ENCODE measurements around the gene GLI1. TPM values are rescaled to one million over a fixed set of nuclear protein-coding genes. Genes with fewer than 3 reads are reported as not detected.
A peak's percentile ranks its signal among the peaks of the same experiment; 100 is the strongest.

GLI1 gene
- total and polyA plus RNA-seq, 7 donors: 0.60 to 3.9 (median 1.5) TPM; not detected in 2

DNA sequence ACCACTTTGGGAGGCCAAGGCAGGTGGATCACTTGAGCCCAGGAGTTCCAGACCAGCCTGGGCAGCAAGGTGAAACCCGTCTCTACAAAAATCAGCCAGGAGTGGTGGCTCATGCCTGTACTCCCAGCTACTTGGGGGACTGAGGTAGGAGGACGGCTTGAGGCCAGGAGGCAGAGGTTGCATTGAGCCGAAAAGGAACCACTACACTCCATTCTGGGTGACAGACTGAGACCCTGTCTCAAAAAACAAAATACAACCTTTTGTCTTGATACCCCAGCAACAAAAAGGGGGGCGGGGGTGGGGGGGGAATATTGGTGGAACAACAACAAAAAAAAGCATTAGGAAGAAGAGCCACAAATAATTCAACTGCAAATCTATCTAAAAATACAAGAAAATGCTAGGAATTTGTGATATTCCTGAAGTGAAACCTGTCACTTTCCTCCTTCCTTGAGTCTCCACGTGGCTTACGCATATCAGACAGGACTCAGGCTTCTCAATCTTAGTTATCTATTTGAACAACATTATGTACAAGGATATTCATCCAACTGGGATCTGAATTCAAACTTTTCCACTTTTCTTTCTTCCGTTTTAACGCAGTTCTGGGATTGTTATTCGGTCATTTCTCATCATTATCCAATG is 30.0 kb upstream of the GLI1 start:
- DNase-seq: no peak
- peaks cover 0 to 7% (median 0%) of the 10 kb centered on the region in 4 donors for H3K36me3 ChIP-seq
- intact Hi-C loops (cut with DNase I): loop anchor here (2.0 kb wide), 1 partner anchor 29 kb away; the partner anchor contains the start of gene GLI1

DNA sequence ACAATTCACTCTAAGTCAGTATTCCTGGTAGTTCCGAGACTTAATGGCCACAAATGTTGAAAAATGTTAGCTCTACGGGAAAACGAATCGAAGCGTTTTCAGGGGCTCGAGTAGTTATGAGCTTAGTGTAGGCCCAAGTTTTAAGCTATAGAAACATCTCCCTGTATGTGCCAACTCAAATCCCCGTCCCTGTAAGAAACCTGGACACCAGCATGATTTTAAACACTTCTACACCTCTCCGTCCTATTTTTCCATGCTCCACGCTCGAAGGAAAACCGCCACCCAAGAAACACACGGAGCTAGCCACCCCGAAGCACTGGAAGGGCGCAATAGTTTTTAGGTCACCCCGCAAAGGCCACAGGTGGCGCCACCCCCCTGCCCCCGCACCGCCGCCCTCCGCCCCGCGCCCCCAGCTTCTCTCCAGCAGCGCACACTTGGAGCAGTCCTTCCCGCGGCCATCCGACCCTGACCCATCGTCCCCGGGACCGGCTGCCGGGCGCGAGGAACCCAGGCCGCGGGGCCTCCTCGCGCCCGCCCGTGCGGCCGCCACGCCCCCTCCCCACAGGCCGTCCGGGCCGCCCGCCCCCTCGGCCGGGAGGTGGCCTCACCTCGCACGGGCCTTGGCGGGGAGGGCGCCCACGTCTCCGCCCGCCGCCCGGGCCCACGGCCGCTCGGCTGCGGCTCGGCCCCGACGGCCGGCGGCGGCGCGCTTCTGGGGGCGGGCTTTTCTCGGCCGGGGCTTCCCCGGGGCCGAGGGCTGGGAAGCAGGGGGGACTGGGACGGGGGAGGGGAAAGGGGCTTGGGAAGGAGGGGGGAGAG is 29.3 kb upstream of the GLI1 start:
- H3K27me3 ChIP-seq: no peaks in the 10 kb centered on the region
- H3K4me1 ChIP-seq: peaks cover 0 to 18% (median 14%) of the 10 kb centered on the region in 4 donors
- TF ChIP-seq POLR2A (IDR thresholded peaks at IDR 0.05): no peak
- TF ChIP-seq, protein P1, sequence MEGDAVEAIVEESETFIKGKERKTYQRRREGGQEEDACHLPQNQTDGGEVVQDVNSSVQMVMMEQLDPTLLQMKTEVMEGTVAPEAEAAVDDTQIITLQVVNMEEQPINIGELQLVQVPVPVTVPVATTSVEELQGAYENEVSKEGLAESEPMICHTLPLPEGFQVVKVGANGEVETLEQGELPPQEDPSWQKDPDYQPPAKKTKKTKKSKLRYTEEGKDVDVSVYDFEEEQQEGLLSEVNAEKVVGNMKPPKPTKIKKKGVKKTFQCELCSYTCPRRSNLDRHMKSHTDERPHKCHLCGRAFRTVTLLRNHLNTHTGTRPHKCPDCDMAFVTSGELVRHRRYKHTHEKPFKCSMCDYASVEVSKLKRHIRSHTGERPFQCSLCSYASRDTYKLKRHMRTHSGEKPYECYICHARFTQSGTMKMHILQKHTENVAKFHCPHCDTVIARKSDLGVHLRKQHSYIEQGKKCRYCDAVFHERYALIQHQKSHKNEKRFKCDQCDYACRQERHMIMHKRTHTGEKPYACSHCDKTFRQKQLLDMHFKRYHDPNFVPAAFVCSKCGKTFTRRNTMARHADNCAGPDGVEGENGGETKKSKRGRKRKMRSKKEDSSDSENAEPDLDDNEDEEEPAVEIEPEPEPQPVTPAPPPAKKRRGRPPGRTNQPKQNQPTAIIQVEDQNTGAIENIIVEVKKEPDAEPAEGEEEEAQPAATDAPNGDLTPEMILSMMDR (IDR thresholded peaks at IDR 0.05): peak in 1 of 4 experiments; percentile 13
- peak overlapping the region; percentile 94 to 99 (median 97) for H3K27ac ChIP-seq
- 1% methylated on average over 74 of the region's 74 CpGs for WGBS, 2 donors
- peak overlapping the region; percentile 65 to 85 (median 84) for H3K4me3 ChIP-seq
- no peaks in the 10 kb centered on the region for H3K9me3 ChIP-seq
- H3K36me3 ChIP-seq: peaks cover 0 to 6% (median 0%) of the 10 kb centered on the region in 4 donors
- intact Hi-C loops (cut with DNase I): loop anchor here (2.0 kb wide), 1 partner anchor 28 kb away; the partner anchor contains the start of gene GLI1
- DNase-seq: no peak

More for the DNA sequence above, 30.0 kb upstream of the GLI1 start:
- Histone ChIP-seq H3K27me3 (no peaks in the 10 kb centered on the region), H3K4me3 (peak overlapping the region; percentile 65 to 85 (median 84)), H3K4me1 (peaks cover 0 to 18% (median 14%) of the 10 kb centered on the region in 4 donors), H3K9me3 (no peaks in the 10 kb centered on the region), H3K27ac (peak overlapping the region; percentile 94 to 99 (median 97))
- TF ChIP-seq, protein P1 (IDR thresholded peaks at IDR 0.05): no peak
- no peak for TF ChIP-seq POLR2A (IDR thresholded peaks at IDR 0.05)
- TF ChIP-seq POLR2AphosphoS5 (IDR thresholded peaks at IDR 0.05): no peak
- no peak for TF ChIP-seq EP300 (IDR thresholded peaks at IDR 0.05)
- WGBS, 2 donors: 22 to 37% methylated on average over 9 of the region's 9 CpGs

DNA sequence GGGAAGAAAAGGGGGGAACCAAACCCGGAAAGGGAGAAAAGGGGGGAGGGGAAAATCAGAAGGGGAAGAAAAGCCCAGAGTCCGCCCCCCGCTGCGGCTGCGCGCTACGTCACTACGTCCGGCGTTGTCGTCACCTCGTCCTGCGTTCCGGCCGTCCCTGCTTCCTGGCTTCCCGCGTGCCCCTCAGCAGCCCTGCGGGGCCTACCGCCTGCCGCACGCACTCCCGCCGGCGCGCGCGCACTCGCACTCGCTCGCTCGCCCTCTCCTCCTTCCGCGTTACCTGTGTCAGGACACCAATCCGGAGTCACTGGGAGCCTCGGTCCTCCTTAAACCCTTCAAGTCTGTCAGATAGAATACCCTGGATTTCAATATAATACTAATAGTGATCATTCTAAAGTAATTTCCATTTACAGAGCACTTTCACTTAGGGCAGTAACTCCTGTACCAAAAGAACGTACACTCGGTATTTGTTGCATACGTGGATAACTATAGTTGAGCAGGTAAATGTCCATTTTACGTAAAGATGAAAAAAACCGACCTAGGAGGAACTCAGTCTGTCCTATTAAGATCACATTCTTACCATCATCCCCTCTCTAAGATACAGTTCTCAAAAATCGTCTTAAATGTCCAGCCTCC is 28.5 kb upstream of the GLI1 start, which contains the start of gene R3HDM2:
R3HDM2 (minus strand) TSS at position 113 of the 636 bp plus-strand sequence. CDS start 120,615 bp downstream, outside the sequence.
- Histone ChIP-seq H3K27me3 (no peaks in the 10 kb centered on the region), H3K27ac (peak within 1 kb of the TSS; percentile 94 to 99 (median 97)), H3K36me3 (no peaks in the 10 kb centered on the region), H3K4me3 (peak within 1 kb of the TSS; percentile 65 to 85 (median 84)), H3K9me3 (no peaks in the 10 kb centered on the region), H3K4me1 (peaks cover 0 to 18% (median 14%) of the 10 kb centered on the region in 4 donors)
- peak; percentile 98 for DNase-seq
- TF ChIP-seq POLR2AphosphoS5 (IDR thresholded peaks at IDR 0.05) (peak; percentile 93 to 98 (median 96)), POLR2A (IDR thresholded peaks at IDR 0.05) (peak; percentile 89 to 94), EP300 (IDR thresholded peaks at IDR 0.05) (peak in 2 of 4 donors; percentile 9 to 53)
- TF ChIP-seq, protein P1 (IDR thresholded peaks at IDR 0.05): no peak
- intact Hi-C loops (cut with DNase I): loop anchor here (2.0 kb wide), 1 partner anchor 28 kb away; the partner anchor contains the start of gene GLI1
- 1 to 2% methylated on average over 41 of the region's 41 CpGs for WGBS, 2 donors

DNA sequence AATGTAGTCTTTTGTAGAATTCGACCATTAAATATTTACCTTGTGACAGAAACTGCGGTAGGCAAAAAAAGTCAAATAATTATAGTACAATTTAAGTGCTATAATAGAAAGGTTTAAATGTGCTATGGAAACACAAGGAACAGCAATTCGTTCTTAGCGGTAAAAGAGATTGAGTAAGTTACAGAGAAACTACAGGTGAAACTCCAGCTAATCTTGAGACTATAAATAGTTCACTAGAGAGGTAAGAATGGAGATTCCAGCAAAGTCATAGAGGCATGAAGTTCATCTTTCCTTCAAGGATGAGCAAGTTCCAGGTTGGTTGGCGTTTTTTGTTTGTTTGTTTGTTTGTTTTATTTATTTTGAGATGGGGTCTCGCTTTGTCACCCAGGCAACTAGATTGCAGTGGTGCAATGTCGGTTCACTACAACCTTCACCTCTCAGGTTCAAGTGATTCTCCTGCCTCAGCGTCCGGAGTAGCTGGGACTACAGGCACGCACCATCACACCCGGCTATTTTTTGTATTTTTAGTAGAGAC is 27.9 kb upstream of the GLI1 start:
- peaks cover 0 to 18% (median 14%) of the 10 kb centered on the region in 4 donors for H3K4me1 ChIP-seq
- H3K27ac ChIP-seq: peak overlapping the region; percentile 94 to 99 (median 97)
- no peaks in the 10 kb centered on the region for H3K27me3 ChIP-seq
- TF ChIP-seq EP300 (IDR thresholded peaks at IDR 0.05) (no peak), POLR2AphosphoS5 (IDR thresholded peaks at IDR 0.05) (no peak), POLR2A (IDR thresholded peaks at IDR 0.05) (no peak)
- TF ChIP-seq, protein P1 (IDR thresholded peaks at IDR 0.05): no peak
- peak overlapping the region in 3 of 4 donors; percentile 82 to 85 (median 85) for H3K4me3 ChIP-seq
- H3K9me3 ChIP-seq: no peaks in the 10 kb centered on the region
- intact Hi-C loops (cut with DNase I): loop anchor here (2.0 kb wide), 1 partner anchor 27 kb away; the partner anchor contains the start of gene GLI1
- no peak for DNase-seq
- WGBS, 2 donors: 66 to 85% methylated on average over 11 of the region's 11 CpGs
- H3K36me3 ChIP-seq: no peaks in the 10 kb centered on the region
